Measurements from ENCODE around the gene CEP63.

Gene CEP63

DNA sequence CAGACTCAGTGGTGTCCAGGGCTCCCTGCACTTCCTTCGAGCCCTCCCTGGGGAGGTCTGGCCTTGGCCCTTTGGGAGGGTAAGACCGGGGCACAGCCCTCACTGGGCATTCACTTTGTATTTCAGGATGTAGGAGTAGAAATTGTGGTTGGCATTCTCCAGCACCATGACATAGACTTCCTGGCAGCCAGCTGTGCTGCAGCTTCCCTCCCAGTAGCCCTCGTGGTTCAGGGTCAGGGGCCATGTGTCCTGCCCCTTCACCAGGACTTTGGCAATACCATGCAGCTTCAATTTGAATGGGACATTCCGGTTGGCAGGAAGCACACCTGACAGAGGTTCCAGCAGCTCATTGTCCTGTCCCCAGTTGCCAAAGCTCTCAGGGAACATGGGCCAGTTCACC, 117.6 kb downstream of the CEP63 start:
- H3K4me3 ChIP-seq (ENCODE audit: low read depth, low read length): no peak overlapping the region
- DNase-seq (ENCODE audit: low read depth): no peak
- TF ChIP-seq, protein P1, sequence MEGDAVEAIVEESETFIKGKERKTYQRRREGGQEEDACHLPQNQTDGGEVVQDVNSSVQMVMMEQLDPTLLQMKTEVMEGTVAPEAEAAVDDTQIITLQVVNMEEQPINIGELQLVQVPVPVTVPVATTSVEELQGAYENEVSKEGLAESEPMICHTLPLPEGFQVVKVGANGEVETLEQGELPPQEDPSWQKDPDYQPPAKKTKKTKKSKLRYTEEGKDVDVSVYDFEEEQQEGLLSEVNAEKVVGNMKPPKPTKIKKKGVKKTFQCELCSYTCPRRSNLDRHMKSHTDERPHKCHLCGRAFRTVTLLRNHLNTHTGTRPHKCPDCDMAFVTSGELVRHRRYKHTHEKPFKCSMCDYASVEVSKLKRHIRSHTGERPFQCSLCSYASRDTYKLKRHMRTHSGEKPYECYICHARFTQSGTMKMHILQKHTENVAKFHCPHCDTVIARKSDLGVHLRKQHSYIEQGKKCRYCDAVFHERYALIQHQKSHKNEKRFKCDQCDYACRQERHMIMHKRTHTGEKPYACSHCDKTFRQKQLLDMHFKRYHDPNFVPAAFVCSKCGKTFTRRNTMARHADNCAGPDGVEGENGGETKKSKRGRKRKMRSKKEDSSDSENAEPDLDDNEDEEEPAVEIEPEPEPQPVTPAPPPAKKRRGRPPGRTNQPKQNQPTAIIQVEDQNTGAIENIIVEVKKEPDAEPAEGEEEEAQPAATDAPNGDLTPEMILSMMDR (IDR thresholded peaks at IDR 0.05; ENCODE audit: insufficient read depth, low read depth, low read length, missing control alignments): no peak

DNA sequence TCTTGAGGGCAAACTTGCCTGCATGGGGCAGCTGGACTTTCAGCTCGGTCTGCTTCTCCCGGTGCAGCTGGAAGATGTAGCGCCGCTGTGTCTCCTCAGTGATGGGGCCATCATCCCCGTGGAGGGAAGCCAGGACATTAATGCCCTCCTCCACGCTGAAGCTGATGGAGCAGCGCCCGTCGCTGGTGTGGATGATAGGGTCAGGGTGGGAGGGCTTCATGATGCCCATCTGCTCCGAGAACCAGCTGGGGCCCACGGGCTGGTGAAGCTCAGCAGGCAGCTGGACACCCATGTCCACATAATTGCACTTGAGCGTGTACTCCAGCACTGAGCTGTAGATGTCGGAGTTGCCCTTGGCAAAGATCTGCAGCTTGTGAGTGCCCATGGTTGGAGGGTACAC, 118.1 kb downstream of the CEP63 start:
- TF ChIP-seq, protein P1 (IDR thresholded peaks at IDR 0.05; ENCODE audit: insufficient read depth, low read depth, low read length, missing control alignments): no peak
- H3K4me3 ChIP-seq (ENCODE audit: low read depth, low read length): no peak overlapping the region
- no peak for DNase-seq (ENCODE audit: low read depth)

DNA sequence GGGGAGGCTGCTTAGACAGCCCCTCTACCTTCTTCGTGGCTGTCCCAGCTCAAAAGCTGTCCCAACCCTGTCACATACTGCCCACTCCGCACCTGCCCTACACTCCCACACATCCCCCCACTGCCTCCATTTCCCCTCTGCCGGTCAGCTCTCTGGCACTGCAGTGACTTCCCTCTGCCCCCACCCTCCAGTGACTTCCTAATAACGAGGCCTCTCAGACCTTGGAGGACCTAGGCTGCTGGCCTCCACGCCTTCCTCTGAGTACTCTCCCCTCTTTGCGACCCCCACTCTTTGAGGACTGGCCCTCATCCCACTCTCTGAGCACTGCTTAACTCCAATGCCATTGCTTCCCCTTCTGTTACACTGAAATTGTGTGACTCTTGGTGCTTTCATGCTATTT, 119.7 kb downstream of the CEP63 start:
- TF ChIP-seq, protein P1 (IDR thresholded peaks at IDR 0.05; ENCODE audit: insufficient read depth, low read depth, low read length, missing control alignments): no peak
- DNase-seq (ENCODE audit: low read depth): no peak
- H3K4me3 ChIP-seq (ENCODE audit: low read depth, low read length): no peak overlapping the region

DNA sequence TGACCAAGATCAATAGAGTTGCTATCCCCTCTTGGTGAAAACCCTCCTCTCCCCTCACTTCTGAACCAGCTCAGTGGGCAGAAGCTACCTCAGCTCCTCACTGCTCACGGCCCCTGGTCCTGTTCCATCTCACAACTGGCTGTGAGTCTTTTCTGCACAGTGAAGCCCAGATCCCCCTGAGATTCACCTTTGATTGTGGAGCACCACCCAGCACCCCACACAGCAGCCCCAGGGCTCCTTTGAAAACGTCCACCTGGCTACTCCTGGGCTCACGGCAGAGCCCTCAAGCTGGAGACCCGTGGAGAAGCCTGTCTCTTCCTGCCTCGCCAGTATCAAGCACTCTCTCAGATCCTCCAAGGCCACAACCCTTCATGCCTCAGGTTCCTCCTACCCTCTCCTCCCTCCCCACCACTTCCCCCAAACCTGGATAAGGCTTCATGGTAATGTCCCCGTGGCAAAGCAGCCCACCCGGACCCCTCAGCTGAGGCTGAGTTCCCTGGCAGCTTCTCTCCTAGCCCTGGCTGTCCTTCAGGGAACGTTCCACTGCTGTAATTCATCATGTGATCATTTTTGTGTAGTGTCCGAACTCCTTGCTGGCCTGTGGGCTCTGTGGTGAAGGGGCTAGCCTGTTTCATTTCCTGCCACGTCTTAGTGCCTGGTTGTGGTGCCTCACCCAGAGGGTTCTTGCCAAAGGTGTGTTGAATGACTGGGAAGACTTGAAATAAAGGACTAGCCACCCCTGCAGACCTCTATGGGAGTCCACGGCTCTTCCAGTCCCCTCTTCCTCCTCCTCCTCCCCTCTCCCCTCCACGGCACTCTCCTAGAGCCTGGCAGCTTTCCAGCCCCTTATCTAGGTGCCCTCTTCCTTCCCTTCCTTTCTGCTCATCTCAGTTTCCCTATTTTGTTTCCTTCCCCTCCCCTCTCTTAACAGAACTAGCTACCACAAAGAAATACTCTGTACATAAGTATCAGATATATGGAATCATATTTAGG, 120.5 kb downstream of the CEP63 start:
- TF ChIP-seq, protein P1 (IDR thresholded peaks at IDR 0.05; ENCODE audit: insufficient read depth, low read depth, low read length, missing control alignments): no peak
- H3K4me3 ChIP-seq (ENCODE audit: low read depth, low read length): no peak overlapping the region
- DNase-seq (ENCODE audit: low read depth): no peak

DNA sequence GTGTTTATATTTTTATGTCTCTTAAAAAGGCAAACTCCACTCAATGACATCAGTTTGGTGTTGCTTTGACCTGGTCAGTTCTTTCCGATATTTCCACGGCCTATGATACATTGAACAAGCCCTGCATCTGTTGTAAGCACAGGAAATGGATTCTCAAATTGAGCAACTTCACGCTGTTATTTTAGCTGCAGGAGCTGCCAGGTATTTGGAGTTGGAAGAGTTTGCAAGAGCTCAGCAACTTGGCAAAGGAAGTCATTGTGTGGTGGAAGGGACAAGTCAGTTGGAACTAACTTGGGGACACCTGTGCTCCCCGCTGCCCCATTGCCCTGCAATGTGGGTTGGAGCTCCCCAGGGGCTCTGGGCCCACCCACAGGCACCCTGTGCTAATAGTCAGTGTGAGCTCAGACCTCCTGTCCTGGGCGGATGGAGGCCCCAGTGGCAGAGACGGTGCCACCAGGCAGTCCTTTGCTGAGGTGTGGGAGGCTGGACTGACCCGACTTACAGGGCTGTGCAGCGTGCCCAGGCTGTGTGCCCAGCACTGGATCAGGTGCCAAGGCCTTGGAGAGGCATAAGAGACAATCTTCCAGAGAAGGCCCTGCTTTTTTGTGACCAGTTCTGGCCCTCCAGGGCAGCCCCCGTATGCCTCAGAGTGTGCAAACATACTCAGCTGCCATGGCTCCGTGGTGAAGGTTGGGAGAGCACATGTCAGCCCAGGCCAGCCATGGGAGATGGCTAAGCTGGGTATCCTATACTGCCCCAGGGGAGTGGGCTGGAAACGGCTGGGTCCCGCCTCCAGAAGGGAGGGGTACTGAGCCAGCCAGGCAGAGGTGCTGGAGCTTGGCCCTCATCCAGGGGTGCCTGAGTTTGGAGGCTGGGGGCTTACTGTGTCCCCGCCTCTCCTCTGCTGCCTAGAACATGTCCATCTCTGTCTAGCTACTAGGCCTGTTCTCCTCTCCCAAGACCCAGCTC, 121.5 kb downstream of the CEP63 start:
- no peak overlapping the region for H3K4me3 ChIP-seq (ENCODE audit: low read depth, low read length)
- TF ChIP-seq, protein P1 (IDR thresholded peaks at IDR 0.05; ENCODE audit: insufficient read depth, low read depth, low read length, missing control alignments): no peak
- DNase-seq (ENCODE audit: low read depth): no peak

DNA sequence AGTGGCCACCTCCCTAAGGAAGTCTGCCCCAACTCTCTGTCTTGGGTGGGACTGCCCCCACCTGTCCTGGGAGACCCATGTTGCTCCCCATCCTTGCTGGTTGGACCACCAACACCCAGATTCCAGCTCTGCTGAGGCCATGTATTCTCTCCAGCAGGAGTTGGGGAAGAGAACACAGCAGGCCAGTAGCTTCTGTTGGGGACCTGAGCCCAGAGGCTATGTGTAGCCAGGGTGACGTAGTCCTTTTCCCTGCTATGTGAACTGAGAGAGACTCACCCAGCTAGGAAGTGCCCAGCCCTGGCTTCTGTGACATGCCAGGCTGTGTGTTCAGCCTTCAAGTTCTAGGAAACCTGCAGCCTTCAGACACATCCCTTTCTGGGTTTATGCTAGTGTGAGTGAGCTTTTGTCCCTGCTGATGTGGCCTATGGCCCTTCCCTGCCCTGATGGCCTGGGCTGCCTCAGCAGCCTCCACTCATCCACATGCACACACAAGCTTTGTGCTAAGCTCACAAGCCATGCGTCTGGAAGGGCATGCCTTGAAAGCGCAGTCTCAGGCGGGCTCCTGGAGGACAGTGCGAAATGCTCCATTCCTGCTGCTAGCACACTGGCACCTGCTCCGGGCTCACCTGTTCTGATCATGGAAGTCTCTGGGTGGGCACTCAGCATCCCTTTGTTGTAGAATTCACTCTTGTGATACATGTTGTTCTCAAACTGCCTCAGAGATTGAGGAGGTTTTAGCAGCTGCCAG, 122.3 kb downstream of the CEP63 start:
- TF ChIP-seq, protein P1 (IDR thresholded peaks at IDR 0.05; ENCODE audit: insufficient read depth, low read depth, low read length, missing control alignments): no peak
- H3K4me3 ChIP-seq (ENCODE audit: low read depth, low read length): no peak overlapping the region
- no peak for DNase-seq (ENCODE audit: low read depth)
